ENCODE data around the gene DIPK1A.
"Not testable (repeated sequence)": the region's sequence is repeated elsewhere in the genome, so short reads cannot be mapped to it uniquely, and the experiment has no call there.

DIPK1A gene

DNA sequence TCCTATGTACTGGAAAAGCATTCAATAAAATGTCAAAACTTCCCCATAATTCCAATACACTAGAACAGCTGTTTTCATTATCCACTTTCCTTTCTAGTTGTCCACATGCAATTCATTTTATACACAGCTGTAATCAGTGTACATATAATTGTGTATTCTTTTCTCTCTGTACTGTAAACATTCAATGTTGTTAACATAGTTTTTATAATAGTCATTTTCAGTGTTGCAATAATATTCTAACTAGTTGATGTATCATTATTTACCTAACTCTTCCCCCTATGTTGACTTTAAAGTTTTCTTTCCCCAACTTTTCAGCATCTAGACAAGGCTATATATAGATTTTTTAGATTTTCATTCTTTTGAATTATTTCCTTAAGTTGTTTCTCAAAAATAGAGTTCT is 44.4 kb downstream of the DIPK1A start:
- no peak for DNase-seq (ENCODE audit: low read depth)

DNA sequence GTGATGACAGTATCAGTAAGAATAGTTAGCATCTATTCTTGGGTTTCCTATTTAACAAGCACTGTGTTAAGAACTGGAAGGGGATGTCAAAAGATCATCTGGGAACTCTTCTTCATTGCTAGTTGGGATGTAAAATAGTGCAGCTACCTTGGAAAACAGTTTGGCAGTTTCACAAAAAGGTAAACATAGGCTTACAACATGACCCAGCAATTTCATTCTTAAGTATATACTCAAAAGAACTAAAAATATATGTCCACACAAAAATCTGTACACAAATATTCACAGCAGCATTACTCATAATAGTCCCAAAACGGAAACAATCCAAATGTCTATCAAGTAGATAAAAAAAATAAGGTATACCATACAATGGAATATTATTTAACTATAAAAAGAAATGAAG is 45.7 kb downstream of the DIPK1A start:
- no peak for DNase-seq (ENCODE audit: low read depth)

DNA sequence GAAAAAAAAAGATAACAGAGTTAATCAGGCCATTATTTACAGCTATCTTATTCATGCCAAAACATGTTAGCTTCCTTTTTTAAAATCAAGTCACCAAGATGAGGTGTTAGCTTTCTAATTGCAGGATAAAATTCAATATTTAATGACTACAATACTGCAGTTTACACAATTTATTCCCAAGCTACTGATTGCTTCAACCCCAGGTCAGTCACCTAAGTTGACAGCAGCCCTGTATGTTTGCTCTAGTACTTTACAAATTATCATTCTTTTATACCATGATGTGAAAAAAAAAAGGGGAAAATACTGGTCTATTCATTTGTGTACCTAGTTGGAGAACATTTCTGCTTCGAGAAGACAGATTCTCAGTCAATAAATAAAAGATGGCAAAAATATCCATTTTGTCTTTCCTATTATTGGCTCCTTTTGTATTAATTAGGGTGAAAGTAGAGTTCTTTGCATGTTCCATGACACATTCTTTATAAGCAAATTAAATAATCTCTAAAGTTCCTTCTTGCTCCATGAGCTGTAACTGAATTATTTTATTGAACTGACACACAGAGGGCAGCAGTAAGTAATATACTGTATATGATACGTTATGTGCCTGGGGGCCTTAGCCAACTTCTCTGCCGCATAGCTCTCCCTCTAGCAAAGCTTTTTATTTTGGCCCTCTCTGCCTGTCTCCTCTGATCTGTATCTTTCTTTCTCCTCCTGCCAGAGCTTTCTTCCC is 48.0 kb downstream of the DIPK1A start:
- DNase-seq (ENCODE audit: low read depth): no peak

DNA sequence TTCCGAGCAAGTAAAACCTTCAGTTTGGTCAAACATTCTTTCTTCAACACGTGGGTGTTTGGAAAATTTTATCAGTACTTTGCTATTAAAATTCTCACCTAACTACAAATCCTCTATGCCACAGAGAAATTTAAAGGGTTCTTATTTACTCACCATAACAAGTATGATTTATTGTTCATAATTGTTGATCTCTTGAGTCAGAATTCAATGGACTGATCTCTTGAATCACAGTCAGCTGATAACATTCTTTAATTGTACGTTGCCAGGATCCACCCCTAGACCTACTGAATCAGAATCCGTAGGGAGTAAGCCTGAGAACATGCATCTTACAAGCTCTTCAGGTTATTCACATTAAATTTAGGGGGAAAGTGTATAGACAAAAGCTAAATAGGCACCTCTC is 51.2 kb downstream of the DIPK1A start:
- DNase-seq (ENCODE audit: low read depth): no peak

DNA sequence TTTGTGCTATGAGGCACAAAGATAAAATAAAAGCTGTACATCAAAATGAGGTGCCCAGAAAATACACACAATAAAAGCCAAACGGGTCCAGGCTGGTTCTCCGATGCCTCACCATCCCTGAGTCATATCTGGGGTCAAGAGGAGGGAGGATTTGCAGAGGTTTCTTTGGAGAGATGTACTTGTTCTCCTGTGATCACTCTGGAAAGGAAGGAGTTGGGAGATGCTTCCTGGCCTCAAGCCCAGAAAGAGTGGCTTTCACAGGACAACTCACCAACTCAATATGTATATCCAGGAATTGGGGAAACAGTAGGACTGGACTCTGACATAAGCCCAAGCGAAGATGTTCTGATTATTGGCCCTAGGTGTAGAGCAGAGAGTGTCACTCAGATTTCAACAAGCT is 51.9 kb downstream of the DIPK1A start:
- peak; percentile 67 for DNase-seq (ENCODE audit: low read depth)

DNA sequence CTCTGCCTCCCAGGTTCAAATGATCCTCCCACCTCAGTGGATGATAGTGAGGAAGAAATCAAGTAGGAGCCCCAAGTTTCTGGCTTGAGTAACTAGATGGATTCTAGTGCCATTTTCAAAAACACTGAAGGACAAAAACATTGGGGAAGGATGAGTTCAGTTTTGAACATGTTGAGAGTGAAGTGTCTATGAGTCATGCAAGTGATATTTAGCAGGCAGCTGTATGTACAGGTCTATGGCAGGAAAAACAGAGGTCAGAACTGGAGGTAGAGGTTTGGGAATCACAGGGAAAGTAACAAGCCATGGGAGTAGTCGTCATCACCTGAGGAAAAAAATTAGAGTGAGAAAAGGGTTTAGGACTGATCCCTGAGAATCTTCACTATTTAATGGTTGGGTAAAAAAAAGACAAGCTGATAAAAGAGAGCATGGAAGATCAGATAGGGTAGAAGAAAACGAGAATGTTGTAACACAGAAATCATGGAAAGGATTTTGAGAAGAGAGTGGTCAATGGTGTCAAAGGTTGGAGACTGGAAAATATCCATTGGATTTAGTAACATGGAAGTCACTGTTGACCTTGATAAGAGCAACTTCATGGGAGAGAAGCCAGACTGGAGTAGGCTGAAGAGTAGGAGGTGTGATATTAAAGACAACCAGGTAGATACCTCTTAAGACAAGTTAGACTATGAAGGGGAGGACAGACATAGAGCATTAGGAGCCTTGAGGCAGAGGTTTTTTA is 53.1 kb downstream of the DIPK1A start:
- no peak for DNase-seq (ENCODE audit: low read depth)

DNA sequence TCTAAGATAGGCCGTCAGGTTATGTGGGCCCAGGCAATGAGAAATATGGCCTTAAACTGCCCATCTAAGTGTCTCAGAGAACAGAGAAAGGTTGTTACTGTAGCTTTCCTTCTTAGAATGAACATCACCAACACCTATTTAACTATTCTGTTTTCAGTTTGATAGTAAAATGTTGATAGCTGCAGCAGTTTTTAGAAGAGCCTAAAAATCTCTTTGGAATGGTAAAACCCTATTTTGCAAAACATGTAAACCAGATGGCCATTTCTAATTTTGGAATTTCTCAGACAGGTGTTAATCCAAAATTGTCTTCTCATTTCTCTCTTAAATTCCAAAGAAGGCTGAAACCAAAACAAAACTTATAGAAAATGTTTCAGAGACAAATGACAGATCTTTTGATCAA is 57.5 kb downstream of the DIPK1A start:
- no peak for DNase-seq (ENCODE audit: low read depth)

DNA sequence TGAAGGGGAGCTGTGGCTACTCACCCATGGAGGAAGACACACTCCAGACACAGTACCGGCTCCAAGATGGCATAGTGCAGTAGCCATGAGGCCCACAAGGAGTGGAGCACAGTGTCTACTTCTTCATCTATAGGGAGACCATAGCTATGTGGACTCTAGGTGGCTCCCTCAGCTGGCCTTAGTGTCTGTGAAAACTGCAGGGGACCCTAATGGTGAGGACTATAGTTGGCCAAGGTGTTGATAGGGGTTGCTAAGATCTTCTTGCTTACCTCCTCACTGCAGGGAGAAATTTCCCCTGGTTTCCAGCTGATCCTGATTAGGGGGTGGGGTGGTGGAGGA is 58.9 kb downstream of the DIPK1A start:
- DNase-seq (ENCODE audit: low read depth): no peak

DNA sequence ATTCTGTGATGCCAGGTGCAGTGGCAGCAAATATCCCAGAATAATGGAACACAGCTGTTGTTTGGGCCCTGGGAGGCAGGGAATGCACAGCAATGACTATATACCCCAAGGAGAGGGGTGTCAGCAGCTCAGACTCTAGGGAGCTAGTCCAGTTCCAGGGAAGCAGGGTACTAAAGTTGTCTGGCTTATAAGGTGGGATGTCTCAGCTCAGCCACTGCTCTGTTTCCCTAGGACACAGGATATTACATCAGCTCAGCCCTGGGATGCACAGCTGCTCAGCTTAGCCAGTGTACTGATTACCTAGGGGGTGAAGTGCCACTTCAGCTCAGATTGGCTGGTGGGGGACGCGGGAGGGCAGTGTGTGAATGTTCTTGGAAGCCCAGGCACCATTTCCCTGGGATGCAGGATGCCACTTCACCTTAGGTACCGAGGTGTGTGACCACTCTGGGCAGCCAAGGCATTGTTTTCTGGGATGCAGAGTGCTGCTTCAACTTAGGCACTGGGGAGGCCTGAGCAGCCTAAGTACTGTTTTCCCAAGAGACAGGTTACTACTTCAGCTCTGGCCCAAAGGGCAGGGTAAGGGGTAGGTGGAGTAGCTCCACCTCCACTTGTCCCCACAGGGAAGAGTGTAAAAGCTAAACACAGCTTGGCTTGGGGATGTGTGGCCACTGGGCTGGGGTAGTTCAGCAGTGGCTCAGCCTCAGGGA is 59.4 kb downstream of the DIPK1A start:
- no peak for DNase-seq (ENCODE audit: low read depth)

DNA sequence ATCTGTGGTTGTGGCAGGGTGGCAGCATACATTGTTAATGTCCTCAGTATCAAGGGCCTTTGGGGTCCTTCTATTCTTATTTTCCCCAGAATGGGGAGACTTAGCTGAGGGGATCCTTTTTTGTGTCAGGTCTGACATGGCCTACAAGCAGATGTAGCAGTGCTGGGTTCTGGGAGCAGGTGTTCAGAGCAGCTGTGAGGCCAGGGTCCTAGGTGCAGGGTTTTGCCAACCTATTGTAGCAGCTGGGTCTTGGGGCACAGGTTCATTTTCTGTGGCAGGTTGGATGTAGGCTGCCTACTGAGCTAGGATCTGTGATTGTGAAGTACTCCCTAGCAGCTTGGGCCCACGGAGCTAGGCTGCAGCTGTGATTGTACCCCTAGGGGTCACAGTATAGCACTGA is 60.1 kb downstream of the DIPK1A start:
- no peak for DNase-seq (ENCODE audit: low read depth)

DNA sequence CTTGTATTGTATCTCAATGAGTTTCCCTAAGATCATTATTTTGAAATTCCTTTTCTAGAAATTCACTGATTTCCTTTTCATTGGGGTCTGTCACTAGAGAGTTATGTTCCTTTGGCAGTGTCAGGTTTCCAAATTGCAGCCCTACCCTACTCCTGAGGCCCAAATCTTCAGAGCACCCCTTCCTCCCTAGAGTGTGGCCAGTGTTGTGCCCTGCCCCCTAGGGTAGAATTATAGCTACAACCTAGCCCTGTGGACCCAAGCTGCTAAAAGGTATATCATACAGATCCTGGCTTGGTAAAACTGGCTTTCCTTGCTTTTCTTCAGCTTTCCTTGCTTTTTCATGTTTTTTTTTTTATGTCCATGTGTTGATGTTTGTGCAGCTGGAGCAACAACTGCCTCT is 60.7 kb downstream of the DIPK1A start:
- no peak for DNase-seq (ENCODE audit: low read depth)

DNA sequence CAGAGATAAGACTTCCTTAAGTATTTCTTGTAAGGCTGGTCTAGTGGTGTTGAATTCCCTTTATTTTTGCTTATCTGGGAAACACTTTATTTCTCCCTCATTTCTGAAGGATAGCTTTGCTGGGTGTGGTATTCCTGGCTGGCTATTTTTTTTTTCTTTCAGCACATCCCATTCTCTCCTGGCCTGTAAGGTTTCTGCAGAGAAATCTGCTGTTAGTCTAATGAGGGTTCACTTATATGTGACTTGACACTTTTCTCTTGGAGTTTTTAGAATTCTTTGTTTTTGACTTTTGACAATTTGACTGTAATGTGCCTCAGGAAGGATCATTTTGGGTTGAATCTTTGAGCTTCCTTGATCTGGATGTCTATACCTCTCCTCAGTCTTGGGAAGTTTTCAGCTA is 61.5 kb downstream of the DIPK1A start:
- DNase-seq (ENCODE audit: low read depth): no peak

DNA sequence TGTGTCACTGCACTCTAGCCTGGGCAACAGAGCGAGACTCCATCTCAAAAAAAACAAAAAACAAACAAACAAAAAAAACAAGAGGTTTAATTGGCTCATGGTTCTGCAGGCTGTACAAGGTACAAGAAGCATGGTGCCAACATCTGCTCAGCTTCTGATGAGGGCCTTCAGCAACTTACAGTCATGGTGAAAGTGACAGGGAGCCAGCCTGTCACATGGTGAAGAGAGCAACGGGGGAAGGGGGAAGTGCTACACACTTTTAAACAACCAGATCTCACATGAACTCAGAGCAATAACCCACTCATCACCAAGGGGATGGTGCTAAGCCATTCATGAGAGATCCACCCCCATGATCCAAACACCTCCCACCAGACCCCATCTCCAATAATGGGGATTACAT is 63.2 kb downstream of the DIPK1A start:
- not testable (repeated sequence) for DNase-seq (ENCODE audit: low read depth)

DNA sequence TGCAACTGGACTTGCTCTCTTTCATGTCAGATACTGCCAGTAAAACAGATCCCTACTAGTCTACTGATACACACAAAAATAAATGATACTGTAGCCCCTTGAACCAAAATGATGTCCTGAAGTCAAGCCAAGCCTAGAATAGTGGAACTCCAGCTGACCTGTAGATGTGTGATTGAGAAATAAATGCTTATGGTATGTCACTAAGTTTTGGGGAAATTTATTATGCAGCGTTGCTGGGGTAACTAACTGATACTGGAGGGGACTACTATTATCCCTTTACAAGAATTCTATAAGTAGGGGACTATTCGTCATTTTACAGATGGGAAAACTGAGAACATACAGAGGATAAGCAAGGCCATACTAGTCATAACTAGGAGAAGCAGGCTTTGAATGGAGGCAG is 73.8 kb downstream of the DIPK1A start:
- DNase-seq (ENCODE audit: low read depth): no peak

DNA sequence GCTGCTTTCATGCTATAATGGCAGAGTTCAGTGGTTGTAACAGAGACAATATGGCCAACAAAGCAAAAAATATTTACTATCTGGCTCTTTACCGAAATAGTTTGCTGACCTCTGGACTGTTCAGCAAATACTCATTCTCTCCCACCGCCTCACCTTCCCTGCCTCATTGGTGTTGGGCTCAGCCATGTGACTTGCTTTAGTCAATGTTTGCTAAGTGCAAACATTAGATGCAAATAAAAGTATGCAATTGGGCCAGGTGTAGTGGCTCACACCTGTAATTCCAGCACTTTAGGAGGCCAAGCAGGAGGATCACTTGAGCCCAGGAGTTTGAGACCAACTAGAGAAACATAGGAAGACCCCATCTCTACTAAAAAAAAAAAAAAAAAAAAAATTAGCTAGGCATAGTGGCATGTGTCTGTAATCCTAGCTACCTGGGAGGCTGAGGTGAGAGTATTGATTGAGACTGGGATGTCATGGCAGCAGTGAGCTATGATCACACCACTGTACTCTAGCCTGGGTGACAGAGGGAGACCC is 74.3 kb downstream of the DIPK1A start:
- no peak for DNase-seq (ENCODE audit: low read depth)

DNA sequence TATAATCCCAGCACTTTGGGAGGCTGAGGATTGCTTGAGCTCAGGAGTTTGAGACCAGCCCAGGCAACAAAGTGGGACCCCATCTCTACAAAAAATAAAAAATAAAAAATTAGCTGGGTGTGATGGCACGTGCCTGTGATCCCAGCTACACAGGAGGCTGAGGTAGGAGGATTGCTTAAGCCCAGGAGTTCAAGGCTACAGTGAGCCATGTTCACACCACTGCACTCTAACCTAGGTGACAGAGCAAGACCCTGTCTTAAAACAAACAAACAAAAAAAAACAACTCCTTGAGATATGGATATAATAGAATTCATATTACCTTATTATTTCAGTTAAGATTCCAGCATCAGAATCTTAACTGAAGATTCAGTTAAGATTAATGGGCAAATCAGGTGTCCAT is 77.1 kb downstream of the DIPK1A start:
- DNase-seq (ENCODE audit: low read depth): no peak

DNA sequence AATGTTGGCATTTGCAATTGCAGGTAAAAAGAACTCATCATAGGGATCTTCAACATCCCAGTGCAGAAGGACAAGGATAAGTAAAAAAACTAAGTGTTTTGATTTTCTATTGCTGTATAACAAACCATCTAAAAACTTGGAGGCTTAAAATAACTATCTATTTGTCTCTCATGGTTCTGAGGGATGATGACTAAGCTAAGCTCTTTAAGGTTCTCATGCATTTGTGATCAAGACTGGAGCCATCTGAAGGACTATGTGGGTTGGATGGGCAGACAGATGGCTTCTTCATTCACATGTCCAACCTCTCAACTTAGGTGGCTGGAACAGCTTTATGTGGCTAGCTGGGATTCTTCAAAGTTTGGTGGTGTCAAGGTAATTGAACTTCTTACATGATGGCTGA is 78.0 kb downstream of the DIPK1A start:
- DNase-seq (ENCODE audit: low read depth): no peak

DNA sequence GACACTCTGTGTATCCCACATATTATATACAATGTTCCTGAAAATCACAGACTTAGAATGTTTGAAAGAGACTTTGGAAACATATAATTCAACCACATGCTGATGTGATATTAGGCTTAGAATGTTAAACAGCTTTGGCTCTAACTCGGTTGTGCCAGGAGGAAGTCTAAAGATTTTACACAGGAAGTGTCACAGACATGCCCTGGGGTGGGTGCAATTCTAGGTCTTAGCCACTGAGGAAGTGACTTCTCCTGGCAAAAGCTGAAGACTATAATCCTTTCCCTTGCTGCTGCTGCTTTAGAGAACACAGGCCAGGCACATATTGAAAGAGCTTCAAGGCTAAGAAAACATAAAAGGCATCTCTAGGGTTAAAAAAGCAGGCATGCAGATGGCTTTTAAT is 78.4 kb downstream of the DIPK1A start:
- no peak for DNase-seq (ENCODE audit: low read depth)

DNA sequence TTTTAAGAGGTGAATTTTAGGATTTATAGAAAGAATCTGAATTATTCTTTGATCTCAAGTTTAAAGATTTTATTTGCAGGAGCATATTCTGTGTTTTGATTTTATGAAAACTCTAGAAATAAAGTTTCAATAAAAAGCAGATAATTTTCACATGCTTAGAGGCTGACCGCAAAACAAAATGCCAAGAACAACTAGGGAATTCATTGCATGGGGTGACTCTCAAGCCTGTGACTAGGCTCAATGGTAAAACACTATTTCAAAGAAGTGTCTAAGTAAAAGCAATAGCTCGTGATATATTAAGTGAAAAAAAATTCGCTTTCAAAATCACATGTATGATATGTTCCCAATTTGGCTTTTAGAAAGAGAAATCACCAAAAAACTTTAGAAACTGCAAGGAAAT is 79.9 kb downstream of the DIPK1A start:
- DNase-seq (ENCODE audit: low read depth): no peak

DNA sequence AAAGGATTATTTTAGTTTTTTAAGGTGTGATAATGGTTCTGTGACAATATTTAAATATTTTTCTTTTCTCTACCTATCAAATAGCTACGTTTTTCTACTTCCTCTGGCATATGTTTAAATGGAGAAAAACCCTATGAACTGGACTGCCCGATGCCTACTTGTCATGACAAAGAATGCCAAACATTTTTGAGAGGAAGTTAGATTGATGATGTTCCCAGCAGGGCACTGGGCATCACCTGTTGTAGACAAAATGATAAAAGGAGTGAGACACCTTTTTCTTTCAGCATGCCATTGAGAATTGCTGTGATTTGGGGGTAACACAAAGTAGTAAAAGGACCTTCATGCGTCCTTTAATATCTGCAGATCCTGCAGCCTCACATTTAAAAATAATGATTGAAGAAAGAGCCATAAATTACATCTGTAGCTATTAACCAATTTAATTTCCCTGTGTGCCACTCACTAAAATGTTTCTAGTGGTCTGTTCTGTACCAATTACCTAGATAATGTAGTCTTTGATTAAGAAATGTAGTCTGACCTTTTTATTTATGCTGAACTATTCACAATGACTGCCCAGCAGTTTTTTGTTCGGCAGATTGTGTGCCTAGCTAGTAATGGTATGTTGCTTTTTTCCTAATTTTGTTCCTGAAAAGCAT is 81.8 kb downstream of the DIPK1A start:
- DNase-seq (ENCODE audit: low read depth): no peak

DNA sequence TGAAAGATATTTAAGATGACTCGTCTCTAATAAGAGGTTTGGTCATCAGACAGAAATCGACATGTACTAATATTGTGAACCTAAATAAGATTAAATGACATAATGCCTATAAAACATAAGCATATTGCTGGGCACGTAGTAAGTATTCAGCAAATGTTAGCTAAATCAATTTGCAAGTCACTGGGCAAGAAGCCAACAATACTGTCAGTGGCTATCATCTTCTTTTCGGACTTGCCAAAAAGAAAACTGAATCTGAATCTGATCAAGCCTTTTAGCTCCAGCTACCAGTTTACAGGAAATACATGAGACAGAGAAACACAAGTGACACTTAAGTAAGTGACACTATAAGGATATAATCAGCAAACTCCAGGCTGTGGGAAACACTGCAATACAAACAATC is 83.5 kb downstream of the DIPK1A start:
- DNase-seq (ENCODE audit: low read depth): no peak

DNA sequence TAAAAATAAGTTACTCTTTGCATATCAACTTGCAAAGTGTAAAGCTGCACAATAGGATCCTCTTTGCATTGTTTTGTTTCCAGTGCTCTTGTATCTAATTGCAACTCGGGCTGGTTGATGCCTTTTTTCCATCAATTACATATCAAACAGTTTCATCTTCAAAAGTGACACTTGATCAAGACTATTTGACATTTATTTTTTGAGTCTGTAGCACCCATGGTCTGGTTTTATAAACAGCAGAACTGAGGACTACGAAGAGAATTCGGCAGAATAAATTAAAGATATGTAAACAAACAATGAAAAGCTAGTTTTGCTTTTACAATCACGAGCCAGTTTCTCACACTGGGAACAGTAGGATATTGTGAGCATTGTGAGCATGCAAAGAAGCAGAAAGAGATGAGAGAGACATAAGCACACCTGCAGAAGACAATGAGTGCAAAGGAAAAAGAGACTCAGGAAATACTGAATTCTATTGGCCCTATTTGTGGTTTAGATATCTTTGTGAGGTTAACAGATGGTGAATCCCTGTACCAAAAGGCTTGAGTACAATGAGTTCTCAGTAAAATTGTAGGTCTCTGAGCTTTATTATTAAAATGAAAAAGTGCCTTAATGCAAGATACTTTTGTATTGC is 84.1 kb downstream of the DIPK1A start:
- no peak for DNase-seq (ENCODE audit: low read depth)

Measured in non-pigmented ciliary epithelial cell (primary cell).